SK-N-SH treated with all-trans-retinoic acid at 6 μM for 48 hours (cell line): Measurements from ENCODE around the gene ZNF624.

ENCODE experiments used
- ATAC-seq: fragments of 200-7000 bp; cut with Tn5 transposase; 3 replicates; pipeline ENCODE4 v1.9.1; 2020; ENCODE audit warnings: mild to moderate bottlenecking, moderate library complexity
- ARNTL ChIP-seq: fragments of 450-650 bp; formaldehyde crosslinking; IDR thresholded peaks from 2 replicates; pipeline ENCODE4 v1.5.0; 2020; ENCODE audit warnings: low read depth, mild to moderate bottlenecking, moderate library complexity, borderline replicate concordance
- BACH2 ChIP-seq: fragments of 250-450 bp; sonication (Bioruptor Pico); IDR thresholded peaks from 2 replicates; pipeline ENCODE4 v1.9.0; 2021; ENCODE audit warnings: mild to moderate bottlenecking, borderline replicate concordance
- GLIS3 ChIP-seq: fragments of 250-450 bp; sonication (Bioruptor Pico); IDR thresholded peaks from 2 replicates; pipeline ENCODE4 v1.5.0; 2020; ENCODE audit warnings: mild to moderate bottlenecking, moderate library complexity
- ISL1 ChIP-seq: fragments of 250-450 bp; sonication (Bioruptor Pico); IDR thresholded peaks from 2 replicates; pipeline ENCODE4 v2.1.2; 2022; ENCODE audit warnings: mild to moderate bottlenecking, moderate library complexity
- OSR1 ChIP-seq: fragments of 250-450 bp; sonication (Bioruptor Pico); IDR thresholded peaks from 2 replicates; pipeline ENCODE4 v1.8.0; 2022; ENCODE audit warnings: moderate library complexity, mild to moderate bottlenecking, inconsistent platforms
- RARB ChIP-seq: fragments of 250-450 bp; sonication (Bioruptor Pico); IDR thresholded peaks from 2 replicates; pipeline ENCODE4 v1.8.0; 2021; ENCODE audit warnings: mild to moderate bottlenecking, moderate library complexity
- TCF4 ChIP-seq: fragments of 250-450 bp; sonication (Bioruptor Pico); IDR thresholded peaks from 2 replicates; pipeline ENCODE4 v1.8.0; 2021; ENCODE audit warnings: mild to moderate bottlenecking, moderate library complexity, borderline replicate concordance
- TOX ChIP-seq: fragments of 250-450 bp; sonication (Bioruptor Pico); IDR thresholded peaks from 2 replicates; pipeline ENCODE4 v1.8.0; 2021; ENCODE audit warnings: mild to moderate bottlenecking, moderate library complexity, borderline replicate concordance
- ZC3H10 ChIP-seq: fragments of 250-450 bp; sonication (Bioruptor Pico); IDR thresholded peaks from 2 replicates; pipeline ENCODE4 v1.5.1; 2021; ENCODE audit warnings: mild to moderate bottlenecking, moderate library complexity
- ZFP3 ChIP-seq: fragments of 250-450 bp; sonication (Bioruptor Pico); IDR thresholded peaks from 2 replicates; pipeline ENCODE4 v1.5.0; 2020; ENCODE audit warnings: mild to moderate bottlenecking, moderate library complexity
- ZFP30 ChIP-seq: fragments of 450-650 bp; formaldehyde crosslinking; IDR thresholded peaks from 2 replicates; pipeline ENCODE4 v1.5.0; 2022; ENCODE audit warnings: mild to moderate bottlenecking, moderate library complexity
- ZNF70 ChIP-seq: fragments of 450-650 bp; formaldehyde crosslinking; IDR thresholded peaks from 2 replicates; pipeline ENCODE4 v1.5.0; 2020; ENCODE audit warnings: mild to moderate bottlenecking, moderate library complexity
- ZNF8 ChIP-seq: fragments of 450-650 bp; formaldehyde crosslinking; IDR thresholded peaks from 2 replicates; pipeline ENCODE4 v1.5.0; 2020; ENCODE audit warnings: mild to moderate bottlenecking, moderate library complexity
- TF ChIP-seq, protein P1 (sequence below): fragments of 250-450 bp; sonication (Bioruptor Pico); IDR thresholded peaks from 2 replicates; pipeline ENCODE4 v1.5.0; 2020; ENCODE audit warnings: mild to moderate bottlenecking, moderate library complexity
- TF ChIP-seq, protein P2 (sequence below): fragments of 250-450 bp; sonication (Bioruptor Pico); IDR thresholded peaks from 2 replicates; pipeline ENCODE4 v1.5.1; 2020; ENCODE audit warnings: low read depth, mild to moderate bottlenecking, moderate library complexity
- TF ChIP-seq, protein P3 (sequence below): fragments of 250-450 bp; sonication (Bioruptor Pico); IDR thresholded peaks from 2 replicates; pipeline ENCODE4 v1.8.0; 2020; ENCODE audit warnings: mild to moderate bottlenecking, moderate library complexity, borderline replicate concordance
- TF ChIP-seq, protein P4 (sequence below): fragments of 250-450 bp; sonication (Bioruptor Pico); IDR thresholded peaks from 2 replicates; pipeline ENCODE4 v1.5.1; 2021; ENCODE audit warnings: mild to moderate bottlenecking, moderate library complexity

The ZNF624 gene

DNA sequence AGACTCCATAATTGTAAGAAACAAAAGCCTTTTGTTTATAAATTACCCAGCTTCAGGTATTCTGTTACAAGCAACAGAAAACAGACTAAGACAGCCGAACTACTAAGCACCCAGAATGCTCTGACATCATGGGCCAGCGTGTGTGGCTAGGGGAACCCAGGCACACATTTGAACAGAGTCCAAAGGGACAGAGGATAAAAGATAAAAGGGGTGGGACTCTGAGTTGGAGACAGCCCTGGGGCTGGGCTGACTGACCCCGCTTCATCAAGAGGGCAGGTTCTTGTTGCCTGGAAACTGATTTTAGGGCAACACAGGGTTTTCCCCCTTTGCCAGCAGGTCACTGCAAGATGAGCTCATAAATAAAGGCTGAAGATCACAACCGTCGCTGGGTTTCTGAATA, 54.1 kb downstream of the ZNF624 start (continued):
- TF ChIP-seq, protein P1, sequence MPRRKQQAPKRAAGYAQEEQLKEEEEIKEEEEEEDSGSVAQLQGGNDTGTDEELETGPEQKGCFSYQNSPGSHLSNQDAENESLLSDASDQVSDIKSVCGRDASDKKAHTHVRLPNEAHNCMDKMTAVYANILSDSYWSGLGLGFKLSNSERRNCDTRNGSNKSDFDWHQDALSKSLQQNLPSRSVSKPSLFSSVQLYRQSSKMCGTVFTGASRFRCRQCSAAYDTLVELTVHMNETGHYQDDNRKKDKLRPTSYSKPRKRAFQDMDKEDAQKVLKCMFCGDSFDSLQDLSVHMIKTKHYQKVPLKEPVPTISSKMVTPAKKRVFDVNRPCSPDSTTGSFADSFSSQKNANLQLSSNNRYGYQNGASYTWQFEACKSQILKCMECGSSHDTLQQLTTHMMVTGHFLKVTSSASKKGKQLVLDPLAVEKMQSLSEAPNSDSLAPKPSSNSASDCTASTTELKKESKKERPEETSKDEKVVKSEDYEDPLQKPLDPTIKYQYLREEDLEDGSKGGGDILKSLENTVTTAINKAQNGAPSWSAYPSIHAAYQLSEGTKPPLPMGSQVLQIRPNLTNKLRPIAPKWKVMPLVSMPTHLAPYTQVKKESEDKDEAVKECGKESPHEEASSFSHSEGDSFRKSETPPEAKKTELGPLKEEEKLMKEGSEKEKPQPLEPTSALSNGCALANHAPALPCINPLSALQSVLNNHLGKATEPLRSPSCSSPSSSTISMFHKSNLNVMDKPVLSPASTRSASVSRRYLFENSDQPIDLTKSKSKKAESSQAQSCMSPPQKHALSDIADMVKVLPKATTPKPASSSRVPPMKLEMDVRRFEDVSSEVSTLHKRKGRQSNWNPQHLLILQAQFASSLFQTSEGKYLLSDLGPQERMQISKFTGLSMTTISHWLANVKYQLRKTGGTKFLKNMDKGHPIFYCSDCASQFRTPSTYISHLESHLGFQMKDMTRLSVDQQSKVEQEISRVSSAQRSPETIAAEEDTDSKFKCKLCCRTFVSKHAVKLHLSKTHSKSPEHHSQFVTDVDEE (CRISPR knock-in tag), result no peak
- TF ChIP-seq GLIS3 (CRISPR knock-in tag) (no peak), TCF4 (CRISPR knock-in tag) (no peak), ARNTL (no peak), ZNF8 (no peak)

DNA sequence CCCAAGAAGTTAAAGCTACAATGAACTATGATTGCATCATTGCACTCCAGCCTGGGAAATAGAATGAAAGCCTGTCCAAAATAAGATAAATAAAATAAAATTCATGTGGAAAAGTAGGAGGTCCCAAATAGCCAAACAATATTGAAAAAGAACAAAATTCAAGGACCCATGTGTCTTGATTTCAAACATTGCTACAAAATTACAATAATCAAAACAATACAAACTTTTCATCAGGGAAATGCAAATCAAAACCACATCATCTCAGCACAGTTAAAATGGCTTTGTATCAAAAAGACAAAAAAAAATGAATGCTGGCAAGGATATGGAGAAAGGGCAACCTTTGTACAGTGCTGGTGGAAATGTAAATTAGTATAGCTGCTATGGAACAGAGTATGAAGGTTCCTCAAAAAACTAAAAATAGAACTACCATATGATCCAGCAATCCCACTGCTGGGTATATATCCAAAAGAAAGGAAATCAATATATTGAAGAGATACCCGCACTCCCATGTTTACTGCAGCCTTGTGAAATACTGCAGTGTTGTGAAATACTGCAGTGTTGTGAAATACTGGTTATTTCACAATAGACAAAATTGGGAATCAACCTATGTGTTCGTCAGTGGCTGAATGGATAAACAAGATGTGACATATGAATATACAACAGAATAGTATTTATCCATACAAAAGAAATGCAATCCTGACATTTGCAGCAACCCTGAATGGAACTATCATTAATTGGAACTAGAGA, 60.1 kb downstream of the ZNF624 start:
- TF ChIP-seq GLIS3 (CRISPR knock-in tag) (no peak), ARNTL (no peak), TCF4 (CRISPR knock-in tag) (no peak)
- ATAC-seq, result no peak

DNA sequence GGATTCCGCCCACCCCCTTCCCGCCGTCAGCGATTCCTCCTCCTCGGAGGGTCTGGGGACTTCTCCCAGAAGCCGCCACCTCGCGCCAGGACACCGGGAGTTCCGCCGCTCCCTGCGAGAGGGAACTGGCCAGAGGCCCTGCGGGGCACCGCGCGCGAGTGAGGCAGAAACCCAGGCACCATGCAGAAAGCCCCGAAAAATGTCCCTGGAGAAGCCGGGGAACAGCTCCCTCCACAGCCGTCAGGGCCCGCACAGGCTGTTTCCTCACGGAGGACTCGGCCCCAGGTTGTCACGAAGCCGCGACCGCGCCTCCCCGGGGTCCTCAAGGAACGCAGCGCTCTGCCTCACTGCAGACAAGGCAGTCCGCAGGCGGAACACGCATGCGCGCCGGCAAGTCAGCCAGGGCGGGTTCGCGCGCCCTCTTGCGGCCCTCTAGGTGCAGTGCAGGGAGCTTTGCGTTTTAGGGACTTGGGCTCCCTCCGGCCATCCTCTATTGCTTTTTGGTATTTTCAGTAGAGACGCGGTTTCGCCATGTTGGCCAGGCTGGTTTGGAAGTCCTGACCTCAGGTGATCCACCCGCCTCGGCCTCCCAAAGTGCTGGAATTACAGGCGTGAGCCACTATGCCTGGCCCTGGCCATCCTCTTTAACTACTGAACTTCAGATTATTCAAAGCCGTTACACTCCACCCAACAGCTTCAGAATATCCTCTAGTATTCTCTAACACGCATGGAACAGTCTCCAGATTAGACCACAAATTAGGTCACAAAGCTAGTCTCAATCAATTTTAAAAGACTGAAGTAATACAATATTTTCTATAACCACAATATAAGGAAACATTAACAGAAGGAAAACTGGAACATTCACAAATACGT, 64.3 kb downstream of the ZNF624 start:
- TF ChIP-seq ZC3H10 (CRISPR knock-in tag) (no peak), ZNF8 (no peak), GLIS3 (CRISPR knock-in tag) (no peak), BACH2 (CRISPR knock-in tag) (no peak), OSR1 (CRISPR knock-in tag) (no peak), RARB (CRISPR knock-in tag) (no peak), ZNF70 (CRISPR knock-in tag) (no peak), TOX (CRISPR knock-in tag) (no peak)
- TF ChIP-seq, protein P2, sequence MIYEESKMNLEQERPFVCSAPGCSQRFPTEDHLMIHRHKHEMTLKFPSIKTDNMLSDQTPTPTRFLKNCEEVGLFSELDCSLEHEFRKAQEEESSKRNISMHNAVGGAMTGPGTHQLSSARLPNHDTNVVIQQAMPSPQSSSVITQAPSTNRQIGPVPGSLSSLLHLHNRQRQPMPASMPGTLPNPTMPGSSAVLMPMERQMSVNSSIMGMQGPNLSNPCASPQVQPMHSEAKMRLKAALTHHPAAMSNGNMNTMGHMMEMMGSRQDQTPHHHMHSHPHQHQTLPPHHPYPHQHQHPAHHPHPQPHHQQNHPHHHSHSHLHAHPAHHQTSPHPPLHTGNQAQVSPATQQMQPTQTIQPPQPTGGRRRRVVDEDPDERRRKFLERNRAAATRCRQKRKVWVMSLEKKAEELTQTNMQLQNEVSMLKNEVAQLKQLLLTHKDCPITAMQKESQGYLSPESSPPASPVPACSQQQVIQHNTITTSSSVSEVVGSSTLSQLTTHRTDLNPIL (CRISPR knock-in tag), result no peak
- TF ChIP-seq, protein P1 (CRISPR knock-in tag), result no peak
- TF ChIP-seq, all 23 proteins: peak for 0
- ATAC-seq, result peak; percentile 89

DNA sequence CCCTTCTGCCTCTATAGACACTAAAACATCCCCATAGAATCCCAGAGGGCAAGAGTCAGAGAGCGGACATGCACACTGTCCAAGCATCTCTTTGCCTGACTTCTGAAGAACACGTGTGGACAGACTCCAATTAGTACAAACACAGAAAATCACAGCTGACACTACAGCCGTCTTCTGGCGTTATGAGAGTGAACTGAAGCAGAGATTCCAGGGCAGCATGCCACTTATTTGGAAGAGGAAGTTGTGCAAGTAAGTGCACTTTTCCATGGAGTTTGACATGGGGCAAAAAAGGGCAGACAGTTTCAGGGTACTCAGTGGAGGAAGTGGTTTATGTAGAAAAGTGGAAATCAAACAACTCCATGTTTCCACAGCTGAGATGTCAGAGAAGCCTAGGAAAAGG, 67.9 kb downstream of the ZNF624 start:
- ATAC-seq, result no peak
- TF ChIP-seq, protein P3, sequence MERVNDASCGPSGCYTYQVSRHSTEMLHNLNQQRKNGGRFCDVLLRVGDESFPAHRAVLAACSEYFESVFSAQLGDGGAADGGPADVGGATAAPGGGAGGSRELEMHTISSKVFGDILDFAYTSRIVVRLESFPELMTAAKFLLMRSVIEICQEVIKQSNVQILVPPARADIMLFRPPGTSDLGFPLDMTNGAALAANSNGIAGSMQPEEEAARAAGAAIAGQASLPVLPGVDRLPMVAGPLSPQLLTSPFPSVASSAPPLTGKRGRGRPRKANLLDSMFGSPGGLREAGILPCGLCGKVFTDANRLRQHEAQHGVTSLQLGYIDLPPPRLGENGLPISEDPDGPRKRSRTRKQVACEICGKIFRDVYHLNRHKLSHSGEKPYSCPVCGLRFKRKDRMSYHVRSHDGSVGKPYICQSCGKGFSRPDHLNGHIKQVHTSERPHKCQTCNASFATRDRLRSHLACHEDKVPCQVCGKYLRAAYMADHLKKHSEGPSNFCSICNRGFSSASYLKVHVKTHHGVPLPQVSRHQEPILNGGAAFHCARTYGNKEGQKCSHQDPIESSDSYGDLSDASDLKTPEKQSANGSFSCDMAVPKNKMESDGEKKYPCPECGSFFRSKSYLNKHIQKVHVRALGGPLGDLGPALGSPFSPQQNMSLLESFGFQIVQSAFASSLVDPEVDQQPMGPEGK, result no peak
- TF ChIP-seq ZFP30 (CRISPR knock-in tag), result no peak
- TF ChIP-seq, protein P4, sequence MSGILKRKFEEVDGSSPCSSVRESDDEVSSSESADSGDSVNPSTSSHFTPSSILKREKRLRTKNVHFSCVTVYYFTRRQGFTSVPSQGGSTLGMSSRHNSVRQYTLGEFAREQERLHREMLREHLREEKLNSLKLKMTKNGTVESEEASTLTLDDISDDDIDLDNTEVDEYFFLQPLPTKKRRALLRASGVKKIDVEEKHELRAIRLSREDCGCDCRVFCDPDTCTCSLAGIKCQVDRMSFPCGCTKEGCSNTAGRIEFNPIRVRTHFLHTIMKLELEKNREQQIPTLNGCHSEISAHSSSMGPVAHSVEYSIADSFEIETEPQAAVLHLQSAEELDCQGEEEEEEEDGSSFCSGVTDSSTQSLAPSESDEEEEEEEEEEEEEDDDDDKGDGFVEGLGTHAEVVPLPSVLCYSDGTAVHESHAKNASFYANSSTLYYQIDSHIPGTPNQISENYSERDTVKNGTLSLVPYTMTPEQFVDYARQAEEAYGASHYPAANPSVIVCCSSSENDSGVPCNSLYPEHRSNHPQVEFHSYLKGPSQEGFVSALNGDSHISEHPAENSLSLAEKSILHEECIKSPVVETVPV, result no peak
- TF ChIP-seq ARNTL, result no peak
- TF ChIP-seq TOX (CRISPR knock-in tag), result no peak
- TF ChIP-seq ZFP3, result no peak
- no peak for TF ChIP-seq ISL1 (CRISPR knock-in tag)
- TF ChIP-seq, protein P1 (CRISPR knock-in tag), result no peak
- no peak for TF ChIP-seq OSR1 (CRISPR knock-in tag)
